SH-SY5Y (cell line): ENCODE results near the gene NOX4.

Source experiments
- GATA2 ChIP-seq: IDR thresholded peaks from 2 replicates; pipeline ENCODE4 v1.6.1; 2011; ENCODE audit warnings: mild to moderate bottlenecking, low read depth, low read length
- GATA3 ChIP-seq: IDR thresholded peaks from 2 replicates; pipeline ENCODE4 v1.6.1; 2011; ENCODE audit warnings: low read depth, mild to moderate bottlenecking, low read length, moderate library complexity

DNA sequence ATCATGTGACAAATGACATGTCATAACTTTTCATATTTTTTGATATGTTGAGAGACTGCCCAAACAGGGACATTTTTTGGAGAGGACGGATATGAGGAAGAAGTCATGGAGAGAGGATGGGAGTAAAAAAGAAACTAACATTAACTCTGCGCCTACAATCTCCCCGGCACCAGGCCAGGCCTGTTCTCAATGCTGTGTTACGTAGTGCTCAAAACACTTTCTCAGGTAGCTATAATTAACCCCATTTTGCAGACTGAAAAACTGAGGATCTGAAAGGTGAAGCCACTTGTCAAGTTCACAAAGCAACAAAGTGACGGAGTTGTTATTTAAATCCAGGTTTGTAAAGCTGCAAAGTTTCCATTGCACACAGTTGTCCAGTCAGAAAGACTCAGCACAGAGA is 17.4 kb upstream of the NOX4 start:
- TF ChIP-seq GATA2 (no peak), GATA3 (no peak)
